BLaER1 (cell line): ENCODE measurements around the gene MCU.
A peak's percentile ranks its signal among the peaks of the same experiment; 100 is the strongest.

Experiments
- H3K27ac ChIP-seq: shearing (Covaris generic); formaldehyde crosslinking; 2 replicates; pipeline ENCODE4 v1.8.1; 2022
- H3K27me3 ChIP-seq: shearing (Covaris generic); formaldehyde crosslinking; 2 replicates; pipeline ENCODE4 v1.8.1; 2022
- H3K36me3 ChIP-seq: shearing (Covaris generic); formaldehyde crosslinking; 2 replicates; pipeline ENCODE4 v1.8.1; 2022
- H3K4me1 ChIP-seq: shearing (Covaris generic); formaldehyde crosslinking; 2 replicates; pipeline ENCODE4 v1.8.1; 2022
- H3K4me2 ChIP-seq: shearing (Covaris generic); formaldehyde crosslinking; 2 replicates; pipeline ENCODE4 v1.8.1; 2022
- H3K4me3 ChIP-seq: shearing (Covaris generic); formaldehyde crosslinking; 2 replicates; pipeline ENCODE4 v1.8.1; 2022
- H3K9ac ChIP-seq: shearing (Covaris generic); formaldehyde crosslinking; 2 replicates; pipeline ENCODE4 v1.8.1; 2022
- H3K9me3 ChIP-seq: shearing (Covaris generic); formaldehyde crosslinking; 2 replicates; pipeline ENCODE4 v1.8.1; 2022
- H4K20me1 ChIP-seq: shearing (Covaris generic); formaldehyde crosslinking; 2 replicates; pipeline ENCODE4 v1.8.1; 2022
- Cebpa-rat ChIP-seq: shearing (Covaris generic); IDR thresholded peaks from 2 replicates; pipeline ENCODE4 v1.8.1; 2022

Gene MCU

GRCh38 chr10:72821606-72822005 lies 129.7 kb downstream of the MCU start:
- Histone ChIP-seq H3K36me3 (peaks cover 8% of the 10 kb centered on the region; the same call in 1 of the 2 replicates), H3K27me3 (no peaks in the 10 kb centered on the region), H3K27ac (no peak overlapping the region), H3K9ac (no peak overlapping the region), H3K4me3 (no peak overlapping the region), H3K4me2 (no peak overlapping the region), H3K9me3 (peaks cover 14% of the 10 kb centered on the region), H3K4me1 (no peaks in the 10 kb centered on the region), H4K20me1 (no peaks in the 10 kb centered on the region)
- no peak for TF ChIP-seq Cebpa-rat

DNA sequence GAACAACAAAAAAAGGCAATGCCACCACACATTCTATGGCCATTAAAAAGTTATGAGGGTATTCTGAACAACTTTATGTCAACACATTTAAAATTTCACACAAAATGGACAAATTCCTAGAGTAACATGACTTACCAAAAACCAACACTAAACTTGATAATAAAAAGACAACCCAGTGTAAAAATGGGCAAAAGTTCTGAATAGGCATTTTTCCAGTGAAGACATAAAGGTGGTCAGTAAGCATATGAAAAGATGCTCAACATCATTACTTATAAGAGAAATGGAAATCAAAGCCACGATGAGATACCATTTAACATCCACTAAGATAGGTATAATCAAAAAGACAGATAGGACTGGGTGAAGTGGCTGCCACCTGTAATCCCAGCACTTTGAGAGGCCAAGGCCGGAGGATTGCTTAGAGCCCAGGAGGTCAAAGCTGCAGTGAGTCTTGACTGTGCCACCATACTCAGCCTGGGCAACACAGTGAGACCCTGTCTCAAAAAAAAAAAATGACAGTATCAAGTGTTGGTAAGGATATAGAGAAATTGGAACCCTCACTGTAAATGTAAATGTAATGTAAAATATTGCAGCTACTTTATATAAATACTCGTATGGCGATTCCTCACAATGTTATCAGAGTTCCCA lies 130.5 kb downstream of the MCU start:
- Histone ChIP-seq H3K9me3 (peaks cover 14% of the 10 kb centered on the region), H3K9ac (no peak overlapping the region), H4K20me1 (no peaks in the 10 kb centered on the region), H3K36me3 (peaks cover 8% of the 10 kb centered on the region; the same call in 1 of the 2 replicates), H3K4me3 (no peak overlapping the region), H3K4me2 (no peak overlapping the region), H3K4me1 (no peaks in the 10 kb centered on the region), H3K27ac (no peak overlapping the region), H3K27me3 (no peaks in the 10 kb centered on the region)
- no peak for TF ChIP-seq Cebpa-rat

GRCh38 chr10:72825163-72825562 lies 133.2 kb downstream of the MCU start:
- no peak overlapping the region for H3K4me3 ChIP-seq
- H3K9ac ChIP-seq, result no peak overlapping the region
- H3K4me1 ChIP-seq, result no peaks in the 10 kb centered on the region
- H3K27me3 ChIP-seq, result no peaks in the 10 kb centered on the region
- no peak overlapping the region for H3K4me2 ChIP-seq
- H3K9me3 ChIP-seq, result peaks cover 14% of the 10 kb centered on the region
- H3K36me3 ChIP-seq, result peaks cover 8% of the 10 kb centered on the region; the same call in 1 of the 2 replicates
- TF ChIP-seq Cebpa-rat, result no peak
- H3K27ac ChIP-seq, result no peak overlapping the region
- H4K20me1 ChIP-seq, result no peaks in the 10 kb centered on the region

- Histone ChIP-seq H3K4me3 (no peak overlapping the region), H3K36me3 (peaks cover 8% of the 10 kb centered on the region; the same call in 1 of the 2 replicates), H3K9me3 (peaks cover 14% of the 10 kb centered on the region), H3K9ac (no peak overlapping the region), H3K27me3 (no peaks in the 10 kb centered on the region), H3K4me1 (peaks cover 8% of the 10 kb centered on the region), H4K20me1 (no peaks in the 10 kb centered on the region), H3K27ac (no peak overlapping the region), H3K4me2 (no peak overlapping the region)
- no peak for TF ChIP-seq Cebpa-rat
These were observed 134.4 kb downstream of the MCU start for GRCh38 chr10:72826346-72826745.

DNA sequence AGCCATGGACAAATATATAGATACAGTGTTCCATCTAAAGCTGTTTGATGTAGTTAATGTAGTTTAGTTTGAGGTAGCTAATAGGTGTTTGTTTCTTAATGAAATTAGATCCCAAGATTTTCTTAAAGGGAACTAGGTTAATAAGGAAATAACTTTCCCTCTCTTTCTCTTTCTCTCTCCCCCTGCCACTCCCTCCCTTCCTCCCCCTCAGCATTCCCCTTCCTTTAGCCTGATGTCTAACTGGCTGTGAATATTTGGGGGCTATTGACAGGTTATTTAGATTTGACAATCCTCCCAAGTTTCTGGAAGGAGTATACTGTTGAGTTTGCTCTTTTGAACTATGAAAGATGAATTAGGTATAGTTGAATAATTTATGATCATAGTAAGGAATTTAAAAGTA lies 136.4 kb downstream of the MCU start:
- Histone ChIP-seq H3K4me1 (peaks cover 8% of the 10 kb centered on the region), H3K4me3 (no peak overlapping the region), H4K20me1 (no peaks in the 10 kb centered on the region), H3K36me3 (no peaks in the 10 kb centered on the region), H3K9ac (no peak overlapping the region), H3K4me2 (no peak overlapping the region), H3K9me3 (no peaks in the 10 kb centered on the region), H3K27me3 (no peaks in the 10 kb centered on the region), H3K27ac (no peak overlapping the region)
- TF ChIP-seq Cebpa-rat, result no peak

GRCh38 chr10:72830625-72831024 lies 138.7 kb downstream of the MCU start:
- H3K4me1 ChIP-seq, result peaks cover 8% of the 10 kb centered on the region
- no peak for TF ChIP-seq Cebpa-rat
- no peak overlapping the region for H3K27ac ChIP-seq
- no peaks in the 10 kb centered on the region for H3K27me3 ChIP-seq
- peaks cover 8% of the 10 kb centered on the region; the same call in 1 of the 2 replicates for H3K36me3 ChIP-seq
- H3K9ac ChIP-seq, result no peak overlapping the region
- H3K9me3 ChIP-seq, result no peaks in the 10 kb centered on the region
- no peak overlapping the region for H3K4me3 ChIP-seq
- peak overlapping the region; percentile 4; the same call in 1 of the 2 replicates for H3K4me2 ChIP-seq
- no peaks in the 10 kb centered on the region for H4K20me1 ChIP-seq

DNA sequence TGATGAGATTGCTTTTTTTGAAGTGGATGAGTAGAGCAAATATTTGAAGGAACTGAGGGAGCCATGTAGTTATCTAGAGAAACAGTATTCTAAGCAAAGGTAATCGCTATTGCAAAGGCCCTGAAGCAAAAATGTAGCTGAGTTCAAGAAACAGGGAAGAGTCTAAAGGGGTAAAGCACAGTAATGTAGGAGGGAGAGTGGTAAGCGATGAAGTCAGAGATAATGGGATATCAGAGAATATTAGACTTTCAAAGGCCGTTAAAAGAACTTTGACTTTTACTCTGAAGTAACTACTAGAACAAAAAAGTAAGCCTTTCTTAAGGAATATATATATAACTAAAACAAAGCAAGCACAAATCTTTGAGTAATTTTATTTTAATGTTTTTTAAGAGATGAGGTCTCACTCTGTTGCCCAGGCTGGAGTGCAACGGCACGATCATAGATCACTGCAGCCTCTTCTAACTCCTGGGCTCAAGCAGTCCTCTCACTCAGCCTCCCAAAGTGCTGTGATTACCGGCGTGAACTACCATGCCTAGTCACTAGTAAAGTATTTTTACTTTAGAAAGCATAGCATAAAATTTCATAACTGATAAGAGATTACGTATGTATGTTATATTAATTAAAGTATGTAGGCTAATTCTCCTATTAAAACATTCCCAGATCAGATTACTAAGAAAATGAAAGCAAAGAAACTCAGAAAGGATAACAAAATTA lies 139.9 kb downstream of the MCU start:
- H3K36me3 ChIP-seq, result peaks cover 8% of the 10 kb centered on the region; the same call in 1 of the 2 replicates
- H3K27ac ChIP-seq, result no peak overlapping the region
- H3K4me1 ChIP-seq, result peaks cover 8% of the 10 kb centered on the region
- H3K9ac ChIP-seq, result no peak overlapping the region
- no peak overlapping the region for H3K4me2 ChIP-seq
- no peaks in the 10 kb centered on the region for H4K20me1 ChIP-seq
- no peak overlapping the region for H3K4me3 ChIP-seq
- no peaks in the 10 kb centered on the region for H3K27me3 ChIP-seq
- H3K9me3 ChIP-seq, result no peaks in the 10 kb centered on the region
- TF ChIP-seq Cebpa-rat, result no peak

DNA sequence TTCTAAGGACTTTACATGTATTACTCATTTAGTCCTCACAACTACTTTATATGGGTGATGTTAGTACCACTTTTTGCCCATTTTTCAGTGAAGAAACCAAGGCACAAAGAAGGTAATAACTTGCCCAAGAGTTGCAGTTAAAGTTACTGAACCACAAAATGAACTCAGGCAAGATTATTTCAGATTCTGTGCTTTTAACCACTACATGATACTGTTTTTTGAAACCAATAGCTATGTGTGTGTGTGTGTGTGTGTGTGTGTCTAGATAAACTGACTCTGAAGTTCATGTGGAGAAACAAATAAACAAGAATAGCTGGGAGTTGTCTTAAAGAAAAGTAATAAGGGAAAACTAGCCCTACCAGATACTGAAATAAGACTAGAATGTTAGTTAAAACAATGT lies 140.8 kb downstream of the MCU start:
- peaks cover 8% of the 10 kb centered on the region; the same call in 1 of the 2 replicates for H3K36me3 ChIP-seq
- no peak for TF ChIP-seq Cebpa-rat
- peaks cover 8% of the 10 kb centered on the region for H3K4me1 ChIP-seq
- no peaks in the 10 kb centered on the region for H3K27me3 ChIP-seq
- H3K27ac ChIP-seq, result no peak overlapping the region
- H4K20me1 ChIP-seq, result no peaks in the 10 kb centered on the region
- no peak overlapping the region for H3K4me3 ChIP-seq
- no peaks in the 10 kb centered on the region for H3K9me3 ChIP-seq
- H3K4me2 ChIP-seq, result no peak overlapping the region
- no peak overlapping the region for H3K9ac ChIP-seq

- no peak overlapping the region for H3K9ac ChIP-seq
- TF ChIP-seq Cebpa-rat, result no peak
- no peak overlapping the region for H3K4me2 ChIP-seq
These were observed 142.4 kb downstream of the MCU start for GRCh38 chr10:72834183-72834825.

DNA sequence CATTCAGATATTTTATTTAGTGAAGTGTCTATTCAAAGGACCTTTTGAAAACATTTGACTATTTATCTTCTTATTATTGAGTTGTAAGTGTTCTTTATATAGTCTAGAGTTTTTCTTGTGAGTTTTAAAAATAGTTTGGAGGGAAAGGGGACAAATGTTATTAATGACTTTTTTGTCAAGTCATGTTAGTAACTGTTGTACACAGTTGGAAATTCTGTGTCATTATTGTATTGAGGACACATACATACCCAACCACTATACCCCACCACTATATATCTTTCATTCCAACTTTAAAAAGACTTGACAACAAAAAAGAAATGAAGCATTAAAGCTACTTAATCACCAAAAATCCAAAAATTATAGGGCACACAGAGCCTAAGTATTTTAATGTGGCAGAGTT lies 148.4 kb downstream of the MCU start:
- TF ChIP-seq Cebpa-rat, result no peak
- no peaks in the 10 kb centered on the region for H3K9me3 ChIP-seq
- 0 out of 2 replicates have a peak, but pooled peaks cover 5% of the 10 kb centered on the region for H3K4me1 ChIP-seq

More at GRCh38 chr10:72834183-72834825, 142.4 kb downstream of the MCU start:
- Histone ChIP-seq H3K9me3 (no peaks in the 10 kb centered on the region), H3K27me3 (no peaks in the 10 kb centered on the region), H4K20me1 (no peaks in the 10 kb centered on the region), H3K4me3 (no peak overlapping the region), H3K4me1 (peaks cover 13% of the 10 kb centered on the region), H3K36me3 (peaks cover 8% of the 10 kb centered on the region; the same call in 1 of the 2 replicates), H3K27ac (no peak overlapping the region)

More for the DNA sequence above, 148.4 kb downstream of the MCU start:
- H3K9ac ChIP-seq, result no peak overlapping the region
- H3K4me2 ChIP-seq, result no peak overlapping the region
- no peaks in the 10 kb centered on the region for H4K20me1 ChIP-seq
- no peak overlapping the region for H3K27ac ChIP-seq
- H3K27me3 ChIP-seq, result no peaks in the 10 kb centered on the region
- no peak overlapping the region for H3K4me3 ChIP-seq
- no peaks in the 10 kb centered on the region for H3K36me3 ChIP-seq
